HG03520 (cell line): ENCODE measurements around the gene DISP2.

Experiments used
- ATAC-seq: cut with Tn5 transposase; IDR thresholded peaks from one replicate; pipeline ENCODE4 v1.9.1; 2021; ENCODE audit warnings: mild to moderate bottlenecking, moderate library complexity; ENCODE audit not compliant: unreplicated experiment

The DISP2 gene

GRCh38 chr15:40357723-40358470 lies at the start of gene DISP2:
TSS of gene DISP2 (plus strand) at chr15:40358219. CDS start at chr15:40358322, 103 bp downstream.
- peak; percentile 82 for ATAC-seq

- ATAC-seq = no peak
Observed at GRCh38 chr15:40309344-40309862, 48.6 kb upstream of the DISP2 start.

GRCh38 chr15:40310001-40310959 lies 47.7 kb upstream of the DISP2 start:
- ATAC-seq = no peak

- no peak for ATAC-seq
Observed at GRCh38 chr15:40310993-40311392, 47.0 kb upstream of the DISP2 start.

GRCh38 chr15:40312370-40313158 lies 45.5 kb upstream of the DISP2 start:
- no peak for ATAC-seq

GRCh38 chr15:40313531-40314398 lies 44.3 kb upstream of the DISP2 start:
- ATAC-seq = no peak

GRCh38 chr15:40314723-40315276 lies 43.2 kb upstream of the DISP2 start:
- ATAC-seq = no peak

GRCh38 chr15:40316931-40317330 lies 41.1 kb upstream of the DISP2 start:
- no peak for ATAC-seq

- ATAC-seq = no peak
Observed at GRCh38 chr15:40317580-40317979, 40.4 kb upstream of the DISP2 start.

- no peak for ATAC-seq
Observed at GRCh38 chr15:40320409-40320808, 37.6 kb upstream of the DISP2 start.

GRCh38 chr15:40320931-40321371 lies 37.1 kb upstream of the DISP2 start:
- ATAC-seq = no peak

- no peak for ATAC-seq
Observed at GRCh38 chr15:40322531-40323238, 35.3 kb upstream of the DISP2 start.

GRCh38 chr15:40323239-40323952 lies 34.6 kb upstream of the DISP2 start, which contains the start of gene INAFM2:
TSS of gene INAFM2 (plus strand) at chr15:40323692. CDS start at chr15:40324056, 364 bp downstream.
- ATAC-seq = peak; percentile 84

GRCh38 chr15:40323953-40324937 lies 33.8 kb upstream of the DISP2 start:
- peak; percentile 8 for ATAC-seq

- ATAC-seq = no peak
Observed at GRCh38 chr15:40325188-40325587, 32.8 kb upstream of the DISP2 start.

GRCh38 chr15:40325700-40326099 lies 32.3 kb upstream of the DISP2 start:
- ATAC-seq = no peak

GRCh38 chr15:40327457-40327856 lies 30.6 kb upstream of the DISP2 start:
- no peak for ATAC-seq
